PFSK-1 (cell line): ENCODE results near the gene SCAF1.

Experiments
- POLR2AphosphoS5 ChIP-seq: IDR thresholded peaks from 2 replicates; pipeline ENCODE4 v1.6.1; 2012; ENCODE audit warnings: low read depth, mild to moderate bottlenecking, control low read depth, low read length, moderate library complexity
- TAF1 ChIP-seq: IDR thresholded peaks from 2 replicates; pipeline ENCODE4 v1.6.1; 2012; ENCODE audit warnings: low read length, control low read depth, borderline replicate concordance; ENCODE audit not compliant: insufficient read depth

DNA sequence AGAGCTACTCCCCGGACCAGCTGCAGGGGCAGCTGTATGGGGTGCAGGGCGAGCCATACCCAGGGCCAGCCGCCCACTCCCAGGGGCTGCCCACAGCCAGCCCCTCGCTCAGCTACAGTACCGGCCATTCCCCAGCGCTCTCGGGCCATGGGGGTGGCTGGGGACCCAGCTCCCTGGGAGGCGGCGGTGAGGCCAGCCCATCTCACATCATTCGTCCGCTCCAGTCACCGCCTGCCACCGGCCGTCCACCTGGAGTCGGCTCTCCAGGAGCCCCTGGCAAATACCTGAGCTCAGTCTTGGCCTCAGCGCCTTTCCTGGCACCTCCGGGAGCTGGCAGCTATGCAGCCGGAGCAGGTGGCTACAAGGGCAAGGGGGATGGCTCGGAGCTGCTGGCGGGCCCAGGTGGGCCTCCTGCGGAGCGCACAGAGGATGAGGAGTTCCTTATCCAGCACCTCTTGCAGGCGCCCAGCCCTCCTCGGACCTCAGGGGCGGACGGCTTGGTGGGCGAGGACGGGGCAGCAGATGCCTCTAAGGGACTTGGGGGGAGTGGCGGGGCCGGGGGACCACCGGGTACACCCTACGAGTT is 46.1 kb upstream of the SCAF1 start:
- TF ChIP-seq POLR2AphosphoS5 (no peak), TAF1 (no peak)
